GM12873 (cell line): Measurements from ENCODE around the gene C11orf68.

Experiments used
- CTCF ChIP-seq: IDR thresholded peaks from 2 replicates; pipeline ENCODE4 v1.5.1; 2012; ENCODE audit warnings: low read depth, mild to moderate bottlenecking, moderate library complexity, low read length, control low read depth; ENCODE audit not compliant: insufficient read depth; ENCODE audit errors: missing control alignments

Gene C11orf68

GRCh38 chr11:65907878-65908277, 11.0 kb downstream of the C11orf68 start:
- TF ChIP-seq CTCF, result no peak

- no peak for TF ChIP-seq CTCF
Observed at GRCh38 chr11:65906602-65907001, 12.3 kb downstream of the C11orf68 start.

- no peak for TF ChIP-seq CTCF
Observed at GRCh38 chr11:65903715-65904114, 15.1 kb downstream of the C11orf68 start.

GRCh38 chr11:65903068-65903481, 15.8 kb downstream of the C11orf68 start:
- no peak for TF ChIP-seq CTCF

- no peak for TF ChIP-seq CTCF
Observed at GRCh38 chr11:65900899-65901180, 18.0 kb downstream of the C11orf68 start.

- no peak for TF ChIP-seq CTCF
Observed at GRCh38 chr11:65900125-65900898, 18.6 kb downstream of the C11orf68 start, which contains the start of gene FOSL1. Gene FOSL1, minus strand, starts transcription at chr11:65900388. Its CDS starts 49 bp downstream, at chr11:65900339.

GRCh38 chr11:65899356-65900124, 19.3 kb downstream of the C11orf68 start:
- no peak for TF ChIP-seq CTCF
